DMS114 treated with DMSO at 0.1 percent for 48 hours (cell line): Measurements from ENCODE around the gene NUDT19.
A peak's percentile ranks its signal among the peaks of the same experiment; 100 is the strongest.
"Not testable (repeated sequence)": the region's sequence is repeated elsewhere in the genome, so short reads cannot be mapped to it uniquely, and the experiment has no call there.

ENCODE experiments used
- DNase-seq: peaks from one replicate; lab custom pipeline; 2025; ENCODE audit not compliant: unreplicated experiment; lab: John Stamatoyannopoulos, UW

Gene NUDT19

DNA sequence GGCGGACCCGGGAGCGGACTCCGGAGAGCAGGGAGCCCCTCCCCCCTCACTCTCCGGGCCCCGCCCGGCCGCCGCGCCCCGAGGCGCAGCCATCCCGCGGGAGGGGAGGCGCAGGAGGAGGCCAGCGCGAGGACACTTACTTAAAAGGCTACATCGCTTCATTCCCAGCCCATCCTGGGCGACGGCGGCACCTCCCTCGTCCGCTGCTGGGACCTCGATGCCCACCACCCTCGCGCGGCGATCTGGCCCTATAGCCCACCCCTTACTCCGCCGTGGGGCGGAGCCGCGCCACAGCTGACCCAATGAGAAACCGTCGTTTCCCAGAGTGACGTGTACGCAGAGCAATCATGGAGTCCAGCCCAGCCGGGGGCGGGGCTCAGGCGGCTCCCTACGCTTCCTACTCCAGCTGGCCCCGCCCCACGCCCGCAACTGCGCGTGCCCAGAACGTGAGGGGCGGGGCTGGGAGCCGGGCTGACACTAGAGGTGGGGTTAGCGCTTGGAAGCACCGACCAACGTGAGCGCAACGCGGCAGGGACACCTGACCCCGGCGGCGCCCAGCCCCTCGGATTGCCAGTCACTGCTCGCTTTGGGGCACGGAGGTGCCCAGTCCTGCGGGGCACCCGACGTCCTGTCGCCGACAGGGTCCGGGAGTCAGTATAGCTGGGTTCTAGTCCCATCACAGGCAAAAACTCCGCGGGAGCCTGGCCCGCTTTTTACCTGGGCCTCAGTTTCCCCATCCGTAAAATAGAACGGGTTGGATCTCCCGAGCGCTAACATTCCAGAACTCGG lies 16.5 kb upstream of the NUDT19 start, which contains the start of gene ANKRD27:
Gene ANKRD27, minus strand, starts transcription at position 250 of the 789 bp plus-strand sequence. CDS start 16,165 bp downstream, outside the sequence.
- DNase-seq, result peak; percentile 98

DNA sequence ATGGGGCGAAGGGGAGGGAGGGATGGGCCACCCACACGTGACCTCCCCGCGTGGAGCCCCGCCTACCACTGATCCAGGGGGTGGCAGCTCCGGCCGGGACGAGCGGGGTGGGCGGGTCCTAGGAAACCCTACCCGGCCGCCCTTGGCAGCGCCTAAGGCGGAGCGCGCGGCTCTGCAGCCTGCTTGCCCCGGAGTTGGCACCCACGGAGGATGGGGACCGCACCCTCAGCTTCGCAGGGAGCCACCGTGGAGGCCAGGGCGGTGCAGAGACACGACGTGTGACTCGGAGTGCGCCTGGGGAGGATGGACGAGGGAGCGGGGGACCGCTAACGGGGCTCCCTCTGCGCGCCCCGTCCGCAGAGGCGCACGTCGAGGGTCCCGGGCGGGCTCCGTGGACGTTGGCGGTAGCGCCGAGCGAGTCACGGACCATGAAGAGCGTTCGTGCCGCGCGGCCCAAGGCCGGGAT lies 15.9 kb upstream of the NUDT19 start, which contains the start of gene RGS9BP:
Gene RGS9BP, plus strand, starts transcription at position 129 of the 466 bp plus-strand sequence. CDS start 416 bp downstream, outside the sequence.
- DNase-seq, result peak; percentile 58

DNA sequence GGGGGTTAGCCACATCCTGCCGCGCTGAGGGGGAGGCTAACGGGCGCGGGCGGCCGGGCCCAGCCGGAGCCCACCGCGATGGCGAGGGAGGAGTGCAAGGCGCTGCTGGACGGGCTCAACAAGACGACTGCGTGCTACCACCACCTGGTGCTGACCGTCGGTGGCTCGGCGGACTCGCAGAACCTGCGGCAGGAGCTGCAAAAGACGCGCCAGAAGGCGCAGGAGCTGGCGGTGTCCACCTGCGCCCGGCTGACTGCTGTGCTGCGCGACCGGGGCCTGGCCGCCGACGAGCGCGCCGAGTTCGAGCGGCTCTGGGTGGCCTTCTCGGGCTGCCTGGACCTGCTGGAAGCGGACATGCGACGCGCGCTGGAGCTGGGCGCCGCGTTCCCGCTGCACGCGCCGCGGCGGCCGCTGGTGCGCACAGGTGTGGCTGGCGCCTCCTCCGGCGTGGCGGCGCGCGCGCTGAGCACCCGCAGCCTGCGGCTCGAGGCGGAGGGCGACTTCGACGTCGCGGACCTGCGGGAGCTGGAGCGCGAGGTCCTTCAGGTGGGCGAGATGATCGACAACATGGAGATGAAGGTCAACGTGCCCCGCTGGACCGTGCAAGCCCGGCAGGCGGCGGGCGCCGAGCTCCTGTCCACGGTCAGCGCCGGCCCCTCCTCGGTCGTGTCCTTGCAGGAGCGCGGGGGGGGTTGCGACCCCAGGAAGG lies 15.3 kb upstream of the NUDT19 start:
- no peak for DNase-seq

DNA sequence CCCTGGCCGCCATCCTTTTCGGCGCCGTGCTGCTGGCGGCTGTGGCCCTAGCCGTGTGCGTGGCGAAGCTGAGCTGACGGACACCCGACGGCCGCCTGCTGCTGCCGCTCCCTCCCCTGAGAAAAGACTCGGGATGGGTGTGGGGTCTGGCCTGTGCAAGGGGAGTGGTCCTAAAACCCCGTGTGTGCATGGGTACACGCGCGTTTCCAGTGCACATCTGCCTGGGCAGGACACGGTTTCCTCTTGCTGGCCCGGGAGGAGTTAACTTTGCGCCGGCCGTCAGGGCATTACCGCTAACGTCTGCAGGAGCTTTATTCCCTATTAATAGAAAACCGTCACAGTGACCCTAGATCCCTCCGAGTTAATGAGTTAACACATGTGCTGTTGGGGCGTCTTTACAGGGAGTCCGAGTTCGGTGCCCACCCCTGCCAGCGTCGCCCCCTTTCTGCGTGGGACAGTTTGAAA lies 14.7 kb upstream of the NUDT19 start:
- no peak for DNase-seq

DNA sequence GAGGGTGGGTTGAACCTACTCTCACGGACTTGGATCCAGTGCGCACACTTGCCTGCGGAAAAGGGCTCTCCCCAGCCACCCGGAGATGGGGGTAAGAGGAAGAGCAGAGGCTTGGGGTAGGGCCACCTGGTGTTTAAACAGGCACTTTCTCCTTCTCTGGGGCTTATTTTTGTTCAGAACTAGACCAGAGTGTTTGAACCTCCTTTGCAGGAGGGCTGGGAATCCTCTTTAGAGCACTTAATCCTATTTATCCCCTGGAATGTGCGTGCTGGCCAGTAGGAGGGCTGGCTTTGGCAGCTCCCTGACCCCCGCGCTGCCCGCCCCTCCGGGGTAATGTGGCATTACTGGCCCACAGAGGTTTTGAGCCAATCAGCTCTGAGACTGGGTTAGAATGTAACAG lies 14.0 kb upstream of the NUDT19 start:
- no peak for DNase-seq

DNA sequence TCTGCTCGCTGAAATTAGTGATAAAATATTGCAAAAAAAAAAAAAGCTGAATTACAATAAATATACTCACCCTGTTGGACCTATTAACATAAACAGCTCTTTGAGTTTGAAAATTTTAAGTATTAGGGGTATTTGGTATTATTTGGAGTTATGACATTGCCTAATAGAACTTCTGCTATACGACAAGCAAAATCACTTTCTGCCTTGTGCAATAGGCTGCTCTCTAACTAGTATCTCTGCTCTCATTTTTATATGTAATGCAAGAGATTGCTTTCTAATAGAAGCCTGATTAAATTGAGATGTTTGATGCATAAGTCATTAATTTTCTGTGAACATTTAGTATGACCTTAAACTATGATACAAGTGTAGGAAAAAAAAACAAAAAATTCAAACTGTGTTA lies 10.6 kb upstream of the NUDT19 start:
- no peak for DNase-seq

DNA sequence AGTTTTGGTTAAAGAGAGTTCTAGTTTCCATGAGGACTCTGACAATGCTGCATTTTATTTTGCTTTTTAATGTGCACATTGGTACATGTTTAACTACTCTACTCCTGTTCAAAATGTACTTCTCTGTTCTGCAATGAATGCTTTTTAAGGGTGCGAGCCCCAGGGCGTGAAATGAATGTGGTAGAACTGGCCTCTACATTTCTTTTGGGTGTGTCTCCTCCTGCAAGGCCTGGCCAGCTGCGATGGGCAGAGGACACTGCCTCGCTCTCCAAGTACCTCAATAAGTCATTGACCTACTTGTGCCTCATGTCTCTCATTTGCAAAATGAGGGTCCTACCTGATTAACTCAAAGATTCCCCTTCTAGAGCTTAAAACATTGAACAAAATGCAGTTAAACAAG lies 9.3 kb upstream of the NUDT19 start:
- no peak for DNase-seq

DNA sequence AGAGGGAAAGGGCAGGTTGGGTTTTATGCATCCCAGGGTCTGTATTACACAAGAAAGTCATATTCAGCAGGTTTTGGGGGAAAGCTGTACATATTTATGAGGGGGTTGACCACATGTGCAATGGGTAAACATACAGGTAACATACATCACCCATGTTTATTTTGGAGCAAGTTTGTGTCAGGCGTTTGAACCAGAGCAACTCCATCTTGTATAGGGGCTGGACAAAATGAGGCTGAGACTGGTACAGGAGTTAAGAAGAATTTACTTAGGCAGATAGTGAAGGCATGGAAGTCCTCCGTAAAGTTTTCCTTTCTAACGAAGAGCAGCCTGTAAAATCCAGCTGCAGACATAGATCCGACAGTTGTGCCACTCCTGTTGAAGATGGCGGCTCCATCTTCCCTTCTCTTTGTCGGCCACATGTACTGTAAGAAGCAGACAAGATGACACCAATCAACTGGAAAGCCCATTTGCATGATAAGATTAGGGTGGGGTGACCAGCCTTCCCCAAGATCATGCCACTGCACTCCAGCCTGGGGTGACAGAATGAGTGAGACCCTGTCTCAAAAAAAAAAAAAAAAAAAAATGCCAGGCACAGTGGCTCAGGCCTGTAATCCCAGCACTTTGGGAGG lies 4.7 kb upstream of the NUDT19 start:
- no peak for DNase-seq

DNA sequence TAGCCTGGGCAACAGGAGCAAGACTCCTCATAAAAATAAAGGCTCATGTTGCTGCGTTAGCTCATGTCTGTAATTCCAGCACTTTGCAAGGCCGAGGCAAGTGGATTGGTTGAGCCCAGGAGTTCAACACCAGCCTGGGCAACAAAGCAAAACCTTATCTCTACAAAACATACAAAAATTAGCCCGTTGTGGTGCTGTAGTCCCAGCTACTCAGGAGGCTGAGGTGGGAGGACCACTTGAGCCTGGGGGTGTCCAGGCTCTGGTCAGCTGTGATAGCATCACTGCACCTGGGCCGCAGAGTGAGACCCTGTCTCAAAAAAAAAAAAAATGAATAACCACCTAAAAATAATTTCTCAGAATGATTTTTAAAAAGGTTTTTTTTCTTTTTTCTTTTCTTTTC lies 3.9 kb upstream of the NUDT19 start:
- DNase-seq, result no peak

DNA sequence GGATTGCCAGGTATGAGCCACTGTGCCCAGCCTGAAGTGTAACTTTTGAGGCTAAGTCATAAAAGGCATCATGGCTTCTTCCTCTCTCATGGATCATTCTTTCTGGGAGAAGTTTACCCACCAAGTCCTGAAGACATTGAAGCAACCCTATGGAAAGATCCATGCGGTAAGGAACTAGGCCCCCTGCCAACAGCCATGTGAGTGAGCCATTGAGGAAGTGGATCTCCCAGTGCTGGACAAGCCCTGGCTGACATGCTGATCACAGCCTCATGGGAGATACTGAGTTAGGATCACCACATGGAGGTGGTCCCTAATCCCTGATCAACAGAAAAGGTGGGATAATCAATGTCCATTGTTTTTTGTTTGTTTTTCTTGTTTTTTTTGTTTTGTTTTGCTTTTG lies 3.3 kb upstream of the NUDT19 start:
- no peak for DNase-seq

DNA sequence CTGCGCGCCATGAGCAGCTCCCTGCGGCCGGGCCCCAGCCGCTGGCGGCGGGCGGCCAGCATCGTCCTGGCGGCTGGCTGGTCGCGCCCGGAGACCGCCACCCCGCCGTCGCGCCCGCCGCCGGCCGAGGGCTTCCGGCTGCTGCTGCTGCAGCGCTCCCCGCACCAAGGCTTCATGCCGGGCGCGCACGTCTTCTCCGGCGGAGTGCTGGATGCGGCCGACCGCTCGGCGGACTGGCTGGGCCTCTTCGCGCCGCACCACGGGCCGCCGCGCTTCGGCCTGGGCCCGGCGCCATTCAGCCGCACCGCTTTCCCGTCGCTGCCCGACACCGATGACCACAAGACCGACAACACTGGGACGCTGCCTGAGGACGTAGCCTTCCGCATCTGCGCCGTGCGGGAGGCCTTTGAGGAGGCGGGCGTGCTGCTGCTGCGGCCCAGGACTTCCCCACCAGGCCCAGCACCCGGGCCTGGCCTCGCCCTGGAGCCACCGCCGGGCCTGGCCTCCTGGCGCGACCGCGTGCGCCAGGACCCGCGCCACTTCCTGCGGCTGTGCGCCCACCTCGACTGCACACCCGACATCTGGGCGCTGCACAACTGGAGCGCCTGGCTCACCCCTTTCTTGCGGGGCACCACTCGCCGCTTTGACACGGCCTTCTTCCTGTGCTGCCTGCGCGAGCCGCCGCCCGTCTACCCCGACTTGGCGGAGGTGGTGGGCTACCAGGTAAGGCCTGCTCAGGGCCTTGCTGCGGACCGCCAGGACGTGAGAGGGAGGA lies 518 bp downstream of the NUDT19 start:
- DNase-seq, result no peak

DNA sequence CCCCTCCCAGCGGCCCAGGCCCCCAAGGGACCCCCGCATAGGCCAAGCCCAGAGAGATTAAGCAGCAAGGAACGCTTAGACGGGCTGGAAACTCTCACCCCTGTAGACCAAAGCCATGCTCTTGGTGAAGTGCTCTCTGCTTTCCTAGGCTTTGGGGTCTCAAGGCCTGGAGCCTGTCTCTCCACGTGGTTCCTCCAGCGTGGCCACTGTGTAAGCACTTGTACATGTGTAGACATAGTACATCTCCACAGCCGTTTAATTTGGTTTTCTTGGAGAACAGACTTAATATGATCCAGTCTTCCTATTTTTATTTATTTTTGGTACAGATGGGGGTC lies 1.1 kb downstream of the NUDT19 start:
- DNase-seq, result no peak

DNA sequence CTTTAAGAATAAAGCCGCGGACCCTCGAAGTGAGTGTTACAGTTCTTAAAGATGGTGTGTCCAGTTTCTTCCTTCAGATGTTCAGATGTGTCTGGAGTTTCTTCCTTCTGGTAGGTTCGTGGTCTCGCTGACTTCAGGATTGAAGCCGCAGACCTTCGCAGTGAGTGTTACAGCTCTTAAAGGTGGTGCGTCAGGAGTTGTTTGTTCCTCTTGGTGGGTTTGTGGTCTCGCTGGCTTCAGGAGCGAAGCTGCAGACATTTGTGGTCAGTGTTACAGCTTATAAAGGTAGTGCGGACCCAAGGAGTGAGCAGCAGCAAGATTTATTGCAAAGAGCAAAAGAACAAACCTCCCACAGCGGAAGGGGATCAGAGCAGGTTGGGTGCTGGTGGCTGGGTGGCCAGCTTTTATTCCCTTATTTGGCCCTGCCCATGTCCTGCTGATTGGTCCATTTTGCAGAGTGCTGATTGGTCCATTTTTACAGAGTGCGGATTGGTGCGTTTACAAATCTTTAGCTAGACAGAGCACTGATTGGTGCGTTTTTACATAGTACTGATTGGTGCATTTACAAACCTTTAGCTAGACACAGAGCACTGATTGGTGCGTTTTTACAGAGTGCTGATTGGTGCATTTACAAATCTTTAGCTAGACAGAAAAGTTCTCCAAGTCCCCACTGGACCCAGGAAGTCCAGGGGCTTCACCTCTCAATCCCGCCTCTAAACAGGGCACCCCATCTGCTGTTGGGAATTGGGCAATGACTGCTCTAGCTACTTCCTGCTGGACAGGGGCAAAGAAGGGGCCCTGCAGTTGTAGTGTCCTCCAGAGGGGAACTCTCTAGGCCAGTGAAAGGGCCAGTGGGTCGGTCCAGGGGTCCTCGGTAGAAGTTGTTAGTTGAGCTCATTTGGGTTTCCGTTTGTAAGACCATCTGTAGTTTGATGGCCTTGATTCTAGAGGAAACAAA lies 1.8 kb downstream of the NUDT19 start:
- DNase-seq, result not testable (repeated sequence)

DNA sequence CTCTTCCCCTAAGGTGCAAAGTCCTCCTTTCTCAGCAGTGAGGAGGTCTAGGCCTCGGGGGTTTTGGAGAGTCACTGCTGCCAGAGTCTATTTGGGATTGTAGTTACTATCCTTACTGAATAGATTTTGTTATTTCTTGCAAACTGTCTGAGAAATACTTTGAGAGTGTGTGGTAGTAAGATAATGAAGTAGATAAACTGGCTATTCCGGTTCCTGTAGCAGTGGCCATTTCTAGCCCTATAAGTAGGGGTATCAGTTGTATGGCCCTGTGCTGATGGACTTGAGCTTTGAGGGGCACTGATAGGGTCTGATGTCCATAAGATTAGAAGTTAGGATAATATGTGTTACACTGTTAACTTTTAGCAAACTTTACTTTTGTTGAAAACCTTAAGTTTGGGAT lies 2.7 kb downstream of the NUDT19 start:
- DNase-seq, result not testable (repeated sequence)

DNA sequence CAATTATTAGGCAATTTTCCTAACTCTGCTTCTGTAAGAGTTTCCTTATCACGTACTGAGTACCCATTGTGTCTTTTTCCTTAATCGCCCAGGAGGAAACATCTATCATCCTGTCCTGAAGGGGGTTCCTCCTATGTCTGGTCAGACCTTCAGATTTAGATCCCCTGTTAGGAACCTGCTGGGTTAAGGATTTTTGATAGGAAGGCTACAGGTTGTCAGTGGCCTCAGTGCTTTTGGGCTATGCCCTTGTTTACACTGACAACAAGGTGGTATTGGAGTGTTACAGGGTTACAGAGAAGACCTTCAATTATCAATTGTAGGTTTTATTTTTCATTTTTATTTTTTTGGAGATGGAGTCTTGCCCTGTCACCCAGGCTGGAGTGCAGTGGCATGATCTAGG lies 3.2 kb downstream of the NUDT19 start:
- DNase-seq, result not testable (repeated sequence)

DNA sequence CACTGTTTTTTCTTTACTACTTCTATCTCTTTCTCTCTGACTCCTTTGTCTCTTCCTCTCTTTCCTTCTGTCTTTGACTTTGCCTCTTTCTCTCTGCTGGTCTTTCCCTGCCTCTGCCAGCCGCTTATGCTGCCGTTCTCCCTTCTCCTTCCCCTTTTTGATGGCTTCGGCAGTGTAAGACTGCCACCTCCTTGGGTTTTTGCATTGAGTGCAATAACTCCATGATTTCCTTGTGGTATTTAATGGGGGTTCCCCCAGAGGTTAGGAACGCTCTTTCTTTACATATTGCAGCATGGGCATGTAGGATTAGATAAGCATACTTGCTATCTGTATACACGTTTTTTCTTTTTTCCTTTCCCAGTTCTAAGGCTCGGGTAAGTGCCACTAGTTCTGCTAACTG lies 3.9 kb downstream of the NUDT19 start:
- not testable (repeated sequence) for DNase-seq

DNA sequence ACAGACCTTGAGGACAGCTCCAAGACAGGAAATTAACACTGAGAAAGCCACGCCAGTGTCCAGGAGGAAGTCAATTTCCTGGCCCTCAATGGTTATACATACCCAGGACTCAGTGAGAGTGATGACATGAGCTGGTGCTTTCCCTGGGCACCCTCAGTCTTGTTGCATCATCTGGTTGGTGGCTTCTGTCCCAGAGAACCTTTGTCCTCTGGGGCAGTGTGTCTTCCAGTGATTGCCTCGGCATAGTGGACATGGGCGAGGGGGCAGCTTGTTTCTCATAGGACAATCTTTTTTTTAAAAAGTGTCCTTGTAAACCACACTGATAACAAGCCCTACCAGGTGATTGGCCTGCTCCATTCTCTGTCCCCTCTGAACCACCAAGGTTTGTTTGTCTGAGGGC lies 5.2 kb downstream of the NUDT19 start:
- DNase-seq, result not testable (repeated sequence)

DNA sequence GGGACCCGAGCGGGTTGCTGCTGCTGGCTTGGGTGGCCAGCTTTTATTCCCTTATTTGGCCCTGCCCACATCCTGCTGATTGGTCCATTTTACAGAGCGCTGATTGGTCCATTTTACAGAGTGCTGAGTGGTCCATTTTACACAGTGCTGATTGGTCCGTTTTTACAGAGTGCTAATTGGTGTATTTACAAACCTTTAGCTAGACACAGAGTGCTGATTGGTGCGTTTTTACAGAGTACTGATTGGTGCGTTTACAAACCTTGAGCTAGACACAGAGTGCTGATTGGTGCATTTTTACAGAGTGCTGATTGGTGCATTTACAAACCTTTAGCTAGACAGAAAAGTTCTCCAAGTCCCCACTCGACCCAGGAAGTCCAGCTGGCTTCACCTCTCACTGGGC lies 8.5 kb downstream of the NUDT19 start:
- DNase-seq, result not testable (repeated sequence)

DNA sequence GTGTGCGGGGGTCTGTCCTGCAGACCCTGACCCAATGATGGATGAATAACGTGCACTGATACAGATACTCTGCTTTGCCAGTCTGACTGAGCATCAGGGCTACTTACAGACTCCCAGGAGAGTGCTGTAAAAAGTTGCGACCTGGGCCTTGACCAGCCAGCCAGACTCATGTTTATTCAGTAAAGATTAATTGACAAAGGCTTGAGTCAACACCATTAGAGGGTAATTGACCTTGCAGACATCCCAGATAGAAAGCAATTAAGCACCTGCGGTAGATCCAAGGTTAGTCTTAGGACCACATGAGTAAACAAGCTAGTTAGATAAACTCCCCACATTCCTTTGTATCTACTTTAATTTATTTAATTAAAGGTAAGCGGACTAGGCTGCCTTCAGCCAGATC lies 10.4 kb downstream of the NUDT19 start:
- no peak for DNase-seq

DNA sequence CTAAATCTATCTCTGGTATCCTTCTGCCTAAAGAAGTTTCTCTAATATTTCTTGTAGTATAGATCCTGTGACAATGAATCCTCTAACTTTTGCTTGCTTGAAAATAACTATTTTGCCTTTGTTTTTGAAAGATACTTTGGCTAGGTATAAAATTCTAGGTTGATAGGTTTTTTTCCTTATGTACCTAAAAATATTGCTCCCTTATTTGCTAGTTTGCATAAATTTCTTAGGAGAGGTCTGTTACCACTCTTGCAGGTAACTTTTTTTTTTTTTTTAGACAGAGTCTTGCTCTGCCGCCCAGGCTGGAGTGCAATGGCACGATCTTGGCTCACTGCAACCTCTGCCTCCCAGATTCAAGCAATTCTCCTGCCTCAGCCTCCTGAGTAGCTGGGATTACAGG lies 12.4 kb downstream of the NUDT19 start:
- DNase-seq, result not testable (repeated sequence)
